A673 (cell line): ENCODE data around the gene XYLT1. TPM values are rescaled to one million over a fixed set of nuclear protein-coding genes. Genes with fewer than 3 reads are reported as not detected.

Source experiments
- BruUV-seq: library from RNA; stranded (reverse); fragments of 400-500 nt; replicated peaks from 2 replicates; lab custom pipeline; 2021; lab: Mats Ljungman, UMichigan
- CTCF ChIA-PET: fragments of 300-600 bp; sonication (Branson Sonifier 250); formaldehyde crosslinking; loops from one replicate; lab custom pipeline; 2022; ENCODE audit warnings: antibody characterized with exemption; lab: Charles Lee
- POLR2A ChIA-PET: fragments of 300-600 bp; sonication (Branson Sonifier 250); formaldehyde crosslinking; loops from one replicate; lab custom pipeline; 2022; ENCODE audit warnings: antibody characterized with exemption; ENCODE audit not compliant: low non-redundant PET; lab: Charles Lee
- DNase-seq: peaks from one replicate; pipeline ENCODE4 v3.0.0-alpha.2; 2015; ENCODE audit warnings: low spot score
- H3K27ac ChIP-seq: fragments of 200-600 bp; sonication (generic); 2 replicates; pipeline ENCODE4 v1.5.1; 2016; ENCODE audit warnings: mixed run types, low read depth, mild to moderate bottlenecking, mixed read lengths, antibody characterized with exemption, low read length; ENCODE audit not compliant: poor library complexity, severe bottlenecking
- H3K27me3 ChIP-seq: fragments of 200-600 bp; sonication (generic); replicated peaks from 2 replicates; pipeline ENCODE4 v1.6.1; 2017; ENCODE audit warnings: mixed run types, low read depth, mild to moderate bottlenecking, mixed read lengths, antibody characterized with exemption, low read length; ENCODE audit not compliant: insufficient read depth, poor library complexity
- H3K36me3 ChIP-seq: fragments of 200-600 bp; sonication (generic); 2 replicates; pipeline ENCODE4 v1.6.1; 2016; ENCODE audit warnings: mixed run types, mild to moderate bottlenecking, mixed read lengths, antibody characterized with exemption, low read length; ENCODE audit not compliant: insufficient read depth, poor library complexity, severe bottlenecking
- H3K4me1 ChIP-seq: fragments of 200-600 bp; sonication (generic); 2 replicates; pipeline ENCODE4 v1.6.1; 2017; ENCODE audit warnings: mixed run types, mild to moderate bottlenecking, mixed read lengths, antibody characterized with exemption, low read length; ENCODE audit not compliant: insufficient read depth, poor library complexity, severe bottlenecking
- H3K4me3 ChIP-seq: fragments of 200-600 bp; sonication (generic); 2 replicates; pipeline ENCODE4 v1.5.1; 2016; ENCODE audit warnings: low read depth, mixed run types, mild to moderate bottlenecking, mixed read lengths, low read length; ENCODE audit not compliant: poor library complexity, severe bottlenecking
- H3K9me3 ChIP-seq: fragments of 200-600 bp; sonication (generic); 2 replicates; pipeline ENCODE4 v1.6.1; 2016; ENCODE audit warnings: mixed run types, low read depth, mild to moderate bottlenecking, mixed read lengths, antibody characterized with exemption, low read length; ENCODE audit not compliant: poor library complexity, severe bottlenecking
- EZH2 ChIP-seq: fragments of 200-600 bp; sonication (generic); IDR thresholded peaks from 2 replicates; pipeline ENCODE4 v1.6.1; 2017; ENCODE audit warnings: borderline replicate concordance, low read depth, mild to moderate bottlenecking, mixed read lengths, antibody characterized with exemption, low read length; ENCODE audit not compliant: poor library complexity, severe bottlenecking
- intact Hi-C: fragments of 100-400 bp; cut with micrococcal nuclease; formaldehyde crosslinking; loops from one replicate; pipeline ENCODE4 v1.10.0; 2022; ENCODE audit not compliant: unreplicated experiment
- total RNA-seq: library from RNA; stranded (reverse); gene quantifications from 2 replicates; pipeline ENCODE4 v1.2.3, GENCODE V29; 2021
- TF ChIP-seq, protein P1 (sequence below): fragments of 300-800, 200-600 bp; sonication (generic); conservative IDR thresholded peaks from 2 replicates; pipeline ENCODE4 v1.5.1; 2017; ENCODE audit warnings: low read depth, mild to moderate bottlenecking, antibody characterized with exemption, low read length, moderate library complexity, mixed read lengths

The XYLT1 gene
- total RNA-seq, 1 experiment from 2014 or later, result 0.64 TPM

DNA sequence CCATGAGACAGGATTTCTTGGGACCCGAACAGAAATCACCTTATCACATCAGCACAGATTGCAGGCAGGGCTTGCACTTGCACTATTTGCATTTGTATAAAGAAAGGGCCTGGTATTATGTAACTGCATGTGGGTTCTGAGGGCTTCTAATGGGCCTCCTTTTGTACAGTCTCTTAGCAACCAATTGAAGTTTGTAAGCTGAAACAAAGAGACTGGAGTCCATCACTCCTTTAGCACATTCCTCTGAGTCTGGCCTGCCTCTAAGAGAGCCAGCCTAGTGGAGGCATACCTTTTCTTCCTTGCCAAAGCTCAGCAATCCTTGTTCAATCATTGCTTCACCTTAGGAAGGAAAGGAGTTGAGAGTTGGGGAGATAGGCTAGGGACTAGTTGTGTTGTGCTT is 387.1 kb downstream of the XYLT1 start:
- Histone ChIP-seq H3K9me3 (no peaks in the 10 kb centered on the region), H3K4me3 (no peak overlapping the region), H3K36me3 (no peaks in the 10 kb centered on the region), H3K27ac (no peak overlapping the region), H3K27me3 (no peaks in the 10 kb centered on the region), H3K4me1 (no peaks in the 10 kb centered on the region)
- ChIA-PET CTCF (no interaction called here), POLR2A (no interaction called here)
- no TSS peak for BruUV-seq
- no peak for DNase-seq
- TF ChIP-seq, protein P1, sequence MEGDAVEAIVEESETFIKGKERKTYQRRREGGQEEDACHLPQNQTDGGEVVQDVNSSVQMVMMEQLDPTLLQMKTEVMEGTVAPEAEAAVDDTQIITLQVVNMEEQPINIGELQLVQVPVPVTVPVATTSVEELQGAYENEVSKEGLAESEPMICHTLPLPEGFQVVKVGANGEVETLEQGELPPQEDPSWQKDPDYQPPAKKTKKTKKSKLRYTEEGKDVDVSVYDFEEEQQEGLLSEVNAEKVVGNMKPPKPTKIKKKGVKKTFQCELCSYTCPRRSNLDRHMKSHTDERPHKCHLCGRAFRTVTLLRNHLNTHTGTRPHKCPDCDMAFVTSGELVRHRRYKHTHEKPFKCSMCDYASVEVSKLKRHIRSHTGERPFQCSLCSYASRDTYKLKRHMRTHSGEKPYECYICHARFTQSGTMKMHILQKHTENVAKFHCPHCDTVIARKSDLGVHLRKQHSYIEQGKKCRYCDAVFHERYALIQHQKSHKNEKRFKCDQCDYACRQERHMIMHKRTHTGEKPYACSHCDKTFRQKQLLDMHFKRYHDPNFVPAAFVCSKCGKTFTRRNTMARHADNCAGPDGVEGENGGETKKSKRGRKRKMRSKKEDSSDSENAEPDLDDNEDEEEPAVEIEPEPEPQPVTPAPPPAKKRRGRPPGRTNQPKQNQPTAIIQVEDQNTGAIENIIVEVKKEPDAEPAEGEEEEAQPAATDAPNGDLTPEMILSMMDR, result no peak
- TF ChIP-seq EZH2, result no peak
- intact Hi-C loops, result no loop called here

DNA sequence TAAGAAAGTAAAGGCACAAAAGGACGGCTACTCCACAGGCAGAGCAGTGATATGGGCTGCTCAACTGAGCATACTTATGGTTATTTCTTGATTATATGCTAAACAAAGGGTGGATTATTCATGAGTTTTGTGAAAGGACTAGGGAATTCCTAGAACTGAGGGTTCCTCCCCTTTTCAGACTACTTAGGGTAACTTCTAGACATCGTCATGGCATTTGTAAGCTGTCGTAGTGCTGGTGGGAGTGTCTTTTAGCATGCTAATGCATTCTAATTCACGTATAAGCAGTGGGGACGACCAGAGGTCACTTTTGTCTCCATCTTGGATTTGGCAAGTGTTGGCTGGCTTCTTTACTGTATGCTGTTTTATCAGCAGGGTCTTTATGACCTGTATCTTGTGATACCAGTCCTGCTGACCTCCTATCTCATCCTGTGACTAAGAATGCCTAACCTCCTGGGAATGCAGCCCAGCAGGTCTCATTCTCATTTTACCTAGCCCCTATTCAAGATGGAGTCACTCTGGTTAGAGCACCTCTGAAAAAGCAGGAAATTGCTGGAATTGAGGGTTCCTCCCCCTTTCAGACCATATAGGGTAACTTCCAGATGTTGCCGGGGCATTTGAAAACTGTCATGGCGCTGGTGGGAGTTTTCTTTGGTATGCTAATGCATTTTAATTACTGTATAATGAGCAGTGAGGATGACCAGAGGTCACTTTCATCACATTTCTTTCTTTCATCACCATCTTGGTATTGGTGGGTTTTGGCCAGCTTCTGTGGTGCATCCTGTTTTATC is 388.5 kb downstream of the XYLT1 start:
- CTCF ChIA-PET, result no interaction called here

GRCh38 chr16:17080105-17080504 is 390.7 kb downstream of the XYLT1 start:
- H3K27me3 ChIP-seq, result no peaks in the 10 kb centered on the region
- ChIA-PET CTCF (no interaction called here), POLR2A (no interaction called here)
- H3K9me3 ChIP-seq, result no peaks in the 10 kb centered on the region
- no peak for DNase-seq
- no peaks in the 10 kb centered on the region for H3K36me3 ChIP-seq
- H3K27ac ChIP-seq, result no peak overlapping the region
- BruUV-seq, result no TSS peak
- no peaks in the 10 kb centered on the region for H3K4me1 ChIP-seq
- H3K4me3 ChIP-seq, result no peak overlapping the region
- TF ChIP-seq, protein P1, result no peak
- no peak for TF ChIP-seq EZH2
- intact Hi-C loops, result no loop called here

More for the DNA sequence above, 388.5 kb downstream of the XYLT1 start:
- TF ChIP-seq EZH2, result no peak
- TF ChIP-seq, protein P1, result no peak
- no peak overlapping the region for H3K27ac ChIP-seq
- BruUV-seq, result no TSS peak
- no peaks in the 10 kb centered on the region for H3K9me3 ChIP-seq
- H3K4me1 ChIP-seq, result no peaks in the 10 kb centered on the region
- no peak overlapping the region for H3K4me3 ChIP-seq
- H3K27me3 ChIP-seq, result no peaks in the 10 kb centered on the region
- no peaks in the 10 kb centered on the region for H3K36me3 ChIP-seq
- POLR2A ChIA-PET, result no interaction called here
- intact Hi-C loops, result no loop called here
- DNase-seq, result no peak
